Measurements from ENCODE around the gene NEU2.

GRCh38 chr2:233053928-233054784 is 21.7 kb downstream of the NEU2 start:
- TF ChIP-seq, protein P1, sequence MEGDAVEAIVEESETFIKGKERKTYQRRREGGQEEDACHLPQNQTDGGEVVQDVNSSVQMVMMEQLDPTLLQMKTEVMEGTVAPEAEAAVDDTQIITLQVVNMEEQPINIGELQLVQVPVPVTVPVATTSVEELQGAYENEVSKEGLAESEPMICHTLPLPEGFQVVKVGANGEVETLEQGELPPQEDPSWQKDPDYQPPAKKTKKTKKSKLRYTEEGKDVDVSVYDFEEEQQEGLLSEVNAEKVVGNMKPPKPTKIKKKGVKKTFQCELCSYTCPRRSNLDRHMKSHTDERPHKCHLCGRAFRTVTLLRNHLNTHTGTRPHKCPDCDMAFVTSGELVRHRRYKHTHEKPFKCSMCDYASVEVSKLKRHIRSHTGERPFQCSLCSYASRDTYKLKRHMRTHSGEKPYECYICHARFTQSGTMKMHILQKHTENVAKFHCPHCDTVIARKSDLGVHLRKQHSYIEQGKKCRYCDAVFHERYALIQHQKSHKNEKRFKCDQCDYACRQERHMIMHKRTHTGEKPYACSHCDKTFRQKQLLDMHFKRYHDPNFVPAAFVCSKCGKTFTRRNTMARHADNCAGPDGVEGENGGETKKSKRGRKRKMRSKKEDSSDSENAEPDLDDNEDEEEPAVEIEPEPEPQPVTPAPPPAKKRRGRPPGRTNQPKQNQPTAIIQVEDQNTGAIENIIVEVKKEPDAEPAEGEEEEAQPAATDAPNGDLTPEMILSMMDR (conservative IDR thresholded peaks at IDR 0.05; ENCODE audit: low read length): peak; percentile 99
- no peak for TF ChIP-seq EZH2phosphoT487 (IDR thresholded peaks at IDR 0.05; ENCODE audit: borderline replicate concordance)

Data from Loucy (cell line).